ENCODE results near the gene LYPLAL1. TPM values are rescaled to one million over a fixed set of nuclear protein-coding genes. Genes with fewer than 3 reads are reported as not detected.

Gene LYPLAL1
- total and polyA plus RNA-seq, 2 of the 8 experiments (the other 6 are each of a cell fraction or from before 2014, with no cell fraction given), result 6.3 to 23.8 TPM

- no peaks in the 10 kb centered on the region for H3K79me2 ChIP-seq (ENCODE audit: control insufficient read depth in 1 of 2, insufficient read depth in 2 of 2, low read length in 2 of 2)
- H3K79me1 ChIP-seq (ENCODE audit: low read depth, low read length), result no peaks in the 10 kb centered on the region
- H3K4ac ChIP-seq (replicated peaks; ENCODE audit: insufficient read length, low read depth, low read length), result no peak overlapping the region
- no peaks in the 10 kb centered on the region for H3K9me3 ChIP-seq (ENCODE audit: insufficient read depth in 2 of 2, low read depth in 1 of 2, low read length in 1 of 2)
- no peak overlapping the region for H2AK5ac ChIP-seq (ENCODE audit: low read depth, low read length)
- H2BK15ac ChIP-seq (ENCODE audit: low read length), result no peak overlapping the region
- H3K23me2 ChIP-seq (ENCODE audit: low read depth, low read length), result no peaks in the 10 kb centered on the region
- no peak overlapping the region for H4K8ac ChIP-seq (ENCODE audit: extremely low read depth, insufficient read depth, low read length)
- no peak overlapping the region for H3K27ac ChIP-seq (ENCODE audit: low read depth, low read length)
- H3K36me3 ChIP-seq (ENCODE audit: control insufficient read depth in 2 of 4, insufficient read depth in 4 of 4, low read length in 3 of 4), result no peaks in the 10 kb centered on the region
- H3K9ac ChIP-seq (replicated peaks in 1 of 4; ENCODE audit: extremely low read depth in 1 of 4, low read depth in 3 of 4, low read length in 3 of 4), result no peak overlapping the region
- no peak overlapping the region for H3K56ac ChIP-seq (replicated peaks; ENCODE audit: insufficient read length, low read depth, low read length)
- H2BK12ac ChIP-seq (ENCODE audit: low read depth, low read length), result no peak overlapping the region
- H4K20me1 ChIP-seq (replicated peaks in 1 of 2; ENCODE audit: control insufficient read depth in 1 of 2, insufficient read depth in 2 of 2, low read length in 2 of 2), result no peaks in the 10 kb centered on the region
- no peak overlapping the region for H2BK120ac ChIP-seq (replicated peaks; ENCODE audit: low read depth, low read length)
- no peaks in the 10 kb centered on the region for H3K27me3 ChIP-seq (replicated peaks in 1 of 4; ENCODE audit: control insufficient read depth in 3 of 4, extremely low read depth in 1 of 4, insufficient read depth in 3 of 4, low read length in 3 of 4)
- H3K18ac ChIP-seq (ENCODE audit: extremely low read depth, low read length), result no peak overlapping the region
- no peaks in the 10 kb centered on the region for H3K4me1 ChIP-seq (replicated peaks in 1 of 4; ENCODE audit: control insufficient read depth in 3 of 4, insufficient read depth in 4 of 4, low read length in 3 of 4)
- no peak overlapping the region for H3K14ac ChIP-seq (ENCODE audit: insufficient read length)
- no peak overlapping the region for H3K23ac ChIP-seq (ENCODE audit: insufficient read length)
- H2BK20ac ChIP-seq (ENCODE audit: low read length), result no peak overlapping the region
- 80% methylated on average over 3 of the region's 3 CpGs; no CpG with 5 or more reads in 1 of the 2 experiments for WGBS, 2 experiments (ENCODE audit: extremely low coverage in 1 of 2, insufficient coverage in 1 of 2, insufficient read length in 1 of 2, insufficient replicate concordance in 2 of 2, low coverage in 1 of 2, low lambda C conversion rate in 2 of 2, missing lambda C conversion rate in 1 of 2)
- DNase-seq (ENCODE audit: low read depth in 1 of 2, low spot score in 2 of 2) (no peak), FAIRE-seq (no peak)
- H4K5ac ChIP-seq (ENCODE audit: insufficient read length, low read depth, low read length), result no peak overlapping the region
- no peak overlapping the region; the same call in 1 of the 2 replicates for H2AFZ ChIP-seq (ENCODE audit: low read length)
- H3K4me2 ChIP-seq (ENCODE audit: insufficient read depth in 1 of 2, low read depth in 2 of 2, low read length in 2 of 2), result no peak overlapping the region
- no peak overlapping the region for H4K91ac ChIP-seq (replicated peaks; ENCODE audit: insufficient read length, low read length)
- POLR2A ChIA-PET (ENCODE audit: partially characterized antibody), result no interaction called here
- H2BK5ac ChIP-seq (ENCODE audit: low read depth, low read length), result no peak overlapping the region
- CTCF ChIA-PET (ENCODE audit: partially characterized antibody), result no interaction called here
- H3K4me3 ChIP-seq (ENCODE audit: extremely low read depth in 1 of 4, insufficient read depth in 2 of 4, low read depth in 3 of 4, low read length in 4 of 4), result no peak overlapping the region
- TF ChIP-seq SIN3A (conservative IDR thresholded peaks at IDR 0.05 in 1 of 2, IDR thresholded peaks at IDR 0.05 in 1 of 2; ENCODE audit: low read depth in 1 of 2, low read length in 2 of 2), result no peak
- TF ChIP-seq GABPA (IDR thresholded peaks at IDR 0.05; ENCODE audit: borderline replicate concordance, insufficient read depth, low read length), result no peak
- TF ChIP-seq GTF2F1 (IDR thresholded peaks at IDR 0.05; ENCODE audit: borderline replicate concordance, low read depth, low read length), result no peak
- no peak for TF ChIP-seq ZNF274 (IDR thresholded peaks at IDR 0.05; ENCODE audit: borderline replicate concordance, extremely low read depth, low read length)
- TF ChIP-seq TEAD4 (IDR thresholded peaks at IDR 0.05; ENCODE audit: low read depth, low read length), result no peak
- no peak for TF ChIP-seq SIRT6 (IDR thresholded peaks at IDR 0.05; ENCODE audit: low read length)
- TF ChIP-seq CTBP2 (IDR thresholded peaks at IDR 0.05; ENCODE audit: borderline replicate concordance, insufficient read depth, insufficient read length, low read length), result no peak
- TF ChIP-seq RAD21 (IDR thresholded peaks at IDR 0.05 in 1 of 2, conservative IDR thresholded peaks at IDR 0.05 in 1 of 2; ENCODE audit: low read depth in 2 of 2, low read length in 2 of 2), result no peak
- no peak for TF ChIP-seq HDAC6 (IDR thresholded peaks at IDR 0.05; ENCODE audit: low read depth, low read length)
- no peak for TF ChIP-seq NRF1 (IDR thresholded peaks at IDR 0.05; ENCODE audit: low read depth, low read length)
These were observed 20.9 kb upstream of the LYPLAL1 start for GRCh38 chr1:219152751-219153150.

Data from H1 (cell line).